ENCODE measurements around the gene FGF21.

The FGF21 gene

DNA sequence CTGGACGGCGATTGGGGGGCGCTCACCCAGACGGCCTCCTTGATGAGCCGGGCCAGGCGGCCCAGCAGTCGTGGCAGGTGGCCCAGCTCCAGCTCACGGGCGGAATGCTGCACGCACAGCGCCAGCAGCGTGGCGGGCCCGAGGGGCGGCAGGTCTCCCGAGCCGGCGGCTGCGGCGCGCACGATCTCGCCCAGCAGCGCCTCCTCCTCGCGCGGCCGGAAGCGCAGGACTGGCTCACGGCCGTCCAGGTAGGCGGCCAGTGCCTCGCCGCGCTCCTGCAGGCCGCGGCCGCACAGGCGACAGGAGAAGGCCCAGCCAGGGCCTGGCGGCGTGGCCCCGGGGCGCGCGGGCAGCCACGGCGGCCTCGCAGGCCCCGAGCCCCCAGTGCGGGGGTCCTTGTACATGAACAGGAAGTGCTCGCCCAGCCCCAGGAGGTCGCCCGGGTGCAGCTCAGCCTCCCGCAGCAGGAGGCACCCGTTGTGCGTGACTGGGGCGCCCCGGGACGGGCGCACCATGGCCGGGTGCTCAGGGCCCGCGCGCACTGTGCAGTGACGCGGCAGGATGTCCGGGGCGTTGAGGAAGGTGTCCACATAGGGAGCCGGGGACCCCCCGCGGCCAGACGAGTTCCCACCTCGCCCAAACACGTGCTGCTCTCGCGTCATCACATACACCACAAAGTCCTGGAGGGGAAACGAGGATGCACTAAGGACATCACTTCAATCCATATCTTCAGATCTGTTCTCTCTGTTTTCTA lies 26.2 kb upstream of the FGF21 start:
- no peak for DNase-seq (ENCODE audit: low read depth in 2 of 2)

DNA sequence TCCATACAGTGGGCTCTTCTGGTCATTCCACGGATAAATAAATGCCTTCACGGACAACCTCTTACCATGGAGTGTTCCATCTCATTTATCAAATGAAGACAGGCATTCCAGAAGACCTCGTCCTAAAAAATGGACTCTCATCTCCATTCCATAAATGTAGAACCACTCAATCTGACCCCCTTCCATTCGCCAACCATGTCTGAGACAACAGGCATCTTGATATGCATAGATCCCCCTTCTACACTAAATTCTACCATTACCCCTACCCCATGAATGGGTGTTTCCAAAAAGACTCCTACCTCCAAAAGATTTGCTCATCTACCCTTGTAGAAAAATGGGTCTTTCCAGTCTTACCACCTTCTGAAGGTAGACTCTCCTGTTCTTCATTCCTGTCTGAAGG lies 23.9 kb upstream of the FGF21 start:
- no peak for DNase-seq (ENCODE audit: low read depth in 2 of 2)

DNA sequence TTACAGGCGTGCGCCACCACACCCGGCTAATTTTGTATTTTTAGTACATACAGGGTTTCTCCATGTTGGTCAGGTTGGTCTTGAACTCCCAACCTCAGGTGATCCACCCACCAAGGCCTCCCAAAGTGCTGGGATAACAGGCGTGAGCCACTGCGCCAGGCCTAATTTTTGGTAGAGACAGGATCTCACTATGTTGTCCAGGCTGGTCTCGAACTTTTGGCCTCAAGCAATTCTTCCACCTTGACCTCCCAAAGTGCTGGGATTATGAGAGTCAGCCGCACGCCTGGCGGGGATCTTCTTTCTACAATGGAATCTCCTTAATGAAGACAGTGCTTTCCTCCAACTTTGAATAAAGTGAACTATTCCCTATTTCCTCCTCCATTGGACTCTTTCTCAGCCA lies 20.7 kb upstream of the FGF21 start:
- DNase-seq (ENCODE audit: low read depth in 2 of 2): no peak

DNA sequence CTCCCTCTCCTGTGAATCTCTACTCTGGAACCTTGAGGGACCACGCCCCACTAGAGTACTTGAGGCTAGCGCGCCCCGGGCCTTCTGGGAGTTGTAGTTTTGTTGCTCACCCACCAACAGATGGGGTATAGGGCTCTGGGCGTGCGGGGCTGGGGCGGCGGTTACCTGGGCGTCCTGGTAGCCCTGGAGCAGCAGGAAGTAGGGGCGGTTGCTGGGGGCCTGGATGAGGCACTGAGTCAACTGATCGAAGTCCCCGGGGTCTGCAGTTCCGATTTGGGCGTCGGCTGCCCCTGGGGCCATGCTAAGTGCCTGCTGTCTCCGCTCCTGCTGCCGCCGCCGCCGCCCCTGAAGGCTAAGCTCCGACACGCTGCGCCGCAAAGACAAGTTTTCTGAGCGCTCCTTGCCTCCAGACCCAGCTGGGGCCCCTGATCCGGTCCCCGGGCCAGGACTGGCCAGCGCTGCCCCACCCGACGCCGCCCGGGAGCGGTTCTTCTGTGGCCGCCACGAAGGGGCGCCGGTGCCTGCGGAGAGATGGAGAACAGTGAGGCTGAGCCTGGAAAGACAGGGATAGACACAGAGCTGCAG lies 20.2 kb upstream of the FGF21 start:
- no peak for DNase-seq (ENCODE audit: low read depth in 2 of 2)

DNA sequence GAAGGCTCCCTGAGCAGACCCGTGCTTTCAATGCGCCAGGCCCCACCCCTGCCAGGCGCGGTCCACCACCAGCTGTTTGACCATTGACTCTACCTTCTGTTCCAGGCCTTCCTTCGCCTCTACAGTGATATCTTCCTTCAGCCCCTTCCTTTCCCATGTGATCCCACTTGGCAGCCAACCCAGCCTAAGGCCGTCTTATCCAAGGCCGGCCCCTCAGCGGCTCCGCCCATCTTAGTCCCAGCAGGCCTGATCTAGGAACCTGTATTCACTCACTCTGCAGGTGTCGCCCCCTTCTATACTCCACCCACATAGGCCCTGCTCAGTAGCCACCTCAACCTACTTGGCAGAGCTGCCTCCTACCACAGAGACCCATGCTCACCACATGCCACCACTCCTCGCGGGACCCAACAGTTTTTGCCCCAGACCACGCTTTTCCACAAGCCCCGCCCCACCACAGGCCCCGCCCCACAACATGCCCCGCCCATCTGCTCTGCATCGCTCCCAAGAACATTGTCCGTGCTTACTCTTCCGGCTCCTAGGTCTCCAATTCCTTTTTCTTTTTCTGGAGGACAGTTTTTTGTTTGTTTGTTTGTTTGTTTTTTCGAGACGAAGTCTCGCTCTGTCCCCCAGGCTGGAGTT lies 17.8 kb upstream of the FGF21 start:
- no peak for DNase-seq (ENCODE audit: low read depth in 2 of 2)

DNA sequence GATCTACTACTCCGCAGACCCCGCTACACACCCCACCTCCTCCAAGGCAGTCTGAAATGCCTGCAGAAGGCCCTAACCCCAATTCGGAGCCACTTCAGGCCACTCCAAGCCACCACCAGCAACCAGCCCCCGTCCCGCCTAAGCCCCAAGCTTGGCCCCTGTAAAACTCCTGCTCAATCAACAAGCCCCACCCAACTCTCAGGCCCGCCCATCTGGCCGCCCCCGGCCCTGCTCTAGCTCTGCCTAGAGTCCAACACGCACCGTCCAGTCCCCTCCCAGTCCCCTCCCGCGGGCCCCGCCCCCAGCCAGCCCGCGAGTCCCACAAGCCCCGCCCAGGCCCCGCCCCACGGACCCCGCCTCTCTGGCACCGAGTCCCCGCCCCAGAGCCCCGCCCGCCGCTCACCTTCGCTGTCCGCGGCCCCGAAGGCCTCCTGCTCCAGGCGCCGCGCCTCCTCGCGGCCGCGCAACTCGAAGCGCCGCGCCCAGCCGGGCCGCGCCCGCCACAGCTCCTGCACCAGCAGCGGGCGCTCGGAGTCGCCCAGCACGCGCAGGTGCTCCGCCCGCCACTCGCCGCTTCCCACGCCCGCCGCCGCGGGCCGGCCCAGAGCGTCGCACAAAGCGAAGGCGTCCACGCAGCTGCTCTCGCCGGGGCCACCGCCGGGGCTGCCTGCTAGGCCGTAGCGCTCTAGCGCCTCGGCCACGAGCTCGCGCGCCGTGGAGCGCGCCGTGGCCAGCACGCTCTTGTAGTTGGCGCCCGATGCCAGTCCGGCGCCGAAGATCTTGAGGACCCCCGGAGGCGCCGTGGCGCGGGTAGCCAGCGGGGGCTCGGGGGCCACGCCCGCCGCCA lies 16.5 kb upstream of the FGF21 start:
- DNase-seq (ENCODE audit: low read depth in 2 of 2): peak; percentile 80 to 95

DNA sequence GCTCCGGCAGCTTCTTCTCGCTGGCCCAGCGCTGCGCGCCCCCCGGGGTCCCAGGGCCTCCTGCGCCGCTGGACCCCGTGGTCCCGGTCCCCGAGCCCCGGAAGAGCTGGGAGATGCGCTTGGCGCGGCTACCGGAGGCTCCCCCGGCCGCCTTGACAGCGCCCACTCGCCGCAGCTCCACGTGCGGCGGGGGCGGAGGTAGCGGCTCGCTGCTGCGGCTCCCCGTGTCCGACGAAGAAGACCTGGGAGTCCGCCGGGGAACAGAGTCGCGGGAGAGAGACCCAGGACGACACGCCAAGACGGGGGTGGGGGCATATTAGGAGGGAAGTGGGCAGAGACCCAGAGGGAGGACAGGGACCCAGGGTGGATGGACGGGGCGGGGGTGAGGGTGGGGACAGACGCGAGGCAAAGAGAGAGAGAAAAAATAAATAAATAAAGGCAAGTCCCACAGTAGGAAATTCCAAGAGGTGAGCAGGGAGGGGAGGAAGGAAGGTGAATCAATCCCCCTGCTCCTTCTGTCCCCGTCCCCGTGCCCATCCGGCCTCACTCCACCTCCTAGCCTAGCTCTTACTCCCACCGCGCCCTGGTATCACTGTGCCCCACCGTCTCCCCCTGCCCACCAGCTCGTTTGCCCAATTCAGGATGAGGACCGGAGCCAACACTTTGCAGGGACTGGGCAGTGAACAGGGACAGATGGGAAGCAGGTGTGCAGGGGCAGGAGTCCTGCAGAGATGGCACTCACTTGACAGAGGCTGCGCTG lies 15.7 kb upstream of the FGF21 start:
- DNase-seq (ENCODE audit: low read depth in 2 of 2): no peak

DNA sequence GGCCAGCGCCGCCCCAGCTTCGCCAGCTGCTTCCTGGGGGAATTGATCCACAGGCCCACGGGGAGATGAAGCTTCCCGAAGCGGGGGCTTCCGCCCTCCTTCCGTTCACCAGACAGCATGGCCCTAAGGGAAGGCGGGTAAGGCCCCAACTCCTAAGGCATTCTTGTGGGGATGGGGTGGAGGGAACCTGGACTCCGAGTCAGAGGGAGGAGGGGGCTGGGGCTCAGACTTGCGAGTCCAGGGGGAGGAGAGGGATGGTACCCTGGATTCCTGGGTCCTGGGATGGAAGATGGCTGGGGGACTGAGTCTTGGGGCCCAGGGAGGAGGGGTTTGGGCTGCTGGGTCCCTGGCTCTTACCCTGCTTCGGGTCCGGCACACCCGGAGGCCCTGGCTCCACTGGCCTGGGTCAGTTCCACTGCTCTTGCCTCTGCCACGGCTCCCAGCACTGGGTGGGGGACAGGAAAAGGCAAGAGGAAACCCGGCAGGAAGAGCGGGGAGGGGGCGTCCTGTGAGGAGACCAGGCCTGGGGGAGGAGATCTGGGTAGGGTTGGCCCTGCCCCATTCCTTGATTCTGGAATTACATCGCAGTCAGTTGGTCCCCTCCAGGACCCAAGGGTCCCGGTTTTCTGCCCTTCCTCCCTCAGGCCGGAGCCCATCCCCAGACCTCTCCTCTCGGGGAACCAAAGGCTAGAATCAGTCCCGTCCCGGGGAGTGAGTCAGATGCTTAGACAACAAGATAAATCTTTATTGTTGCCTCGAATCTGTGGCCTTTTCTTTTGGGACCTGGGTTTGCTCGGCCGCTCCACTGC lies 15.0 kb upstream of the FGF21 start, which contains the start of gene RASIP1:
TSS of gene RASIP1 (minus strand) at position 447 of the 809 bp plus-strand sequence. CDS start at position 119, 328 bp downstream.
- DNase-seq (ENCODE audit: low read depth in 2 of 2): no peak

DNA sequence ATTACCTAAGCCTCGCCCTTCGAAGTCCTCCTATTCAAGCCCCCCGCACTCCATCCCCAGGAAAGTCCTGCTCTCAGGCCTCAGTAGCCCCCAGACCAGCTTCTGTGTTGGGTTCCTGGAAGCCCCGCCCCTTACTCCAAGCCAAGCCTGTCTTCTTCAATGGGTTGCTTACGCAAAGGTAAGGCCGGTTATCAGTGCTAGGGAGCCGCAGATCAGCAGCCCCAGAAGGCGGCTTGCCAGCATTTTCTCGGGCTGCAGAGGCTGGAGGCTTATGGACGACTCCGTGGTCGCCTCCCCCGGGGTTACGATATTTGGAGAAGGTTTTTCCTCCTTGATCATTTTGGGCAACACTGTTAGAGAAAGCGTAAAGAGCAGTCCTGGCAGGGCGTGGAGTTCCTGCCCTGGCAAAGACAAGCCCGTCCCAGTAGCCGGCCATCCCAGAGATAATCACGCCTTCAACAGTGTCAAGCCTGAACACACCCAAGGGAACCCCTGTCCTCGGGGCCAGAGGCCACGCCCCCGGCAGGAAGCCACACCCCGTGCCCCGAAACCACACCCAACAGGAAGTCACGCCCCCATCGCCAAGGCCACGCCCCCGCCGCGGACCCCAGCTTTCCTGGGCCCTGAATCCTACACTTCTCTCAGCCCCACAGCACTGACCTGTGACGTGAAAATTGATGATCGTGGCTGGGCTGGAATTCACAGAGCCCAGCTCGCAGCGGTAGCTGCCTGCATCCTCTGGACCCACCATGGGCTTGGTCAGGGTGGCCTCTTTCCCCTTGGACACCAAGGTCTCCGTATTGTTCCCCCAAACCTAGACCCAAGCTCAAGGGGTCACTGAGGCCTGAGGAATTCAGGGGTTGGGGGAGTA lies 14.0 kb upstream of the FGF21 start:
- DNase-seq (ENCODE audit: low read depth in 2 of 2): no peak

DNA sequence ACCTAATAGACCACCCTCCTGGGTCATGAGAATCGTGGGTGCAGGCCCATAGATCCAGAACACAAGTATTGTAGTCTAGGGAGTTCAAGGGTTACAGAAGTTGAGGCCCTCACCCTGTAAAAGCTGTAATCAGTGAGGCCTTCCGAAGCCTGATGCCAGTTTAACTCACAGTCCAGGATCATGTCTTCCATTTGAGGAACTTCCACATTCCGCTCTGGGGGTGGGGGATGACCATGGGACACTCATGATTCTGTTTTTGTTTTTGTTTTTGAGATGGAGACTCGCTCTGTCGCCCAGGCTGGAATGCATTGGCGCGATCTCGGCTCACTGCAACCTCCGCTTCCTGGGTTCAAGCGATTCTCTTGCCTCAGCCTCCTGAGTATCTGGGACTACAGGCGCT lies 13.2 kb upstream of the FGF21 start:
- DNase-seq (ENCODE audit: low read depth in 2 of 2): no peak

DNA sequence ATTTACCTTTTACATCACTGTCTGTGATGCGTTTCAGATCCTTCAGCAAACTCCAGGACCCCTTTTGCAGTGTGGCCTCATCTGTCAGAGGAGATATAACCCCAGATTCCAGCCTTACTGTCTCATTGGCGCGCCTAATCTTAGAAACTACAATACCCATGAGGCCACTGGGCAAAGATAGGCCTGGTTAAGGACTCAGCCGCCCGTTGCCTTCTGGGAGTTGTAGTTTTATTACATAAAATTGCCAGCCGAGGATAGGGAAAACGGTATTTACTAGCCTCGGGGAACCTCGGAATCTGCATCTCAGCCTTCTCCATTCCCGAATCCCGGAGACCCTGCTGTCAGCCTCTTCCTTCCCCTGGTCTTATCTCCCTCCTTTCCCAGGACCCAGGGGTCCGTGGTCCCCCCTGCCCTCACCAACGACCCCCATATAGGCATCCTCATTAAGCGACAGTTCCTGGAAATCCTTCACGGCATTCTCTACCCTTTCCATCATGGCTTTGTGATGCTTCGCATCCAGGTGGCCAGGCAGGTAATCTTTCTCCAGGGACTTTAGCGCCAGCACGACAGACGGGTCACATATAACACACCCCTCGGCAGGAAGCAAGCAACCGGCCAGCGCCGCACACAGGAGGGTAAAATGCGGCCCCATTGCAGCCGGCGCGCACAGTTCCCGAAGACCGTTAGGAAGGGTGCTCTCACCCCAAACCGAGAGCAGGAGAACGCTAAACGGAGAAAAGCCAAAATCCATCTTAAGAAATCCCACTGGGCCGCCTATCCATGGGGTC lies 9.9 kb upstream of the FGF21 start:
- DNase-seq (ENCODE audit: low read depth in 2 of 2): peak in 1 of 2 experiments; percentile 41

DNA sequence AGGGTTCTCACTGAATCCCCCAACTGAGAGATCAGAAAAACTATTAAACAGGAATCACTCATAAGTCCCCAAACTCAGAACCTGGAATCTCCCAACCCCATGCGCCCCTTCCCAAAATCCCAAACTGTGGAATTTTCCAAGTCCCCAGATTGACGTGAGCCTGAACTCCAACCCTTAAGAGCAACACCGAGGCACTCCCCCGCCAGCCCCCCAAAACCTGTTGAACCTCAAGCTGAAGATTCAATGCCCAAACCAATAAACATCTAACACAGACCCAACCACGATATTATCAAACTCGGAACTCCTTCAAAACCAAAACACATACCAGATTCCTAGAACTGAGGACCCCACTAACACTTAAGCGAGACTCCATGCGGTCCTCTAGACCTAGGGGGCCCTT lies 9.2 kb upstream of the FGF21 start:
- DNase-seq (ENCODE audit: low read depth in 2 of 2): no peak

DNA sequence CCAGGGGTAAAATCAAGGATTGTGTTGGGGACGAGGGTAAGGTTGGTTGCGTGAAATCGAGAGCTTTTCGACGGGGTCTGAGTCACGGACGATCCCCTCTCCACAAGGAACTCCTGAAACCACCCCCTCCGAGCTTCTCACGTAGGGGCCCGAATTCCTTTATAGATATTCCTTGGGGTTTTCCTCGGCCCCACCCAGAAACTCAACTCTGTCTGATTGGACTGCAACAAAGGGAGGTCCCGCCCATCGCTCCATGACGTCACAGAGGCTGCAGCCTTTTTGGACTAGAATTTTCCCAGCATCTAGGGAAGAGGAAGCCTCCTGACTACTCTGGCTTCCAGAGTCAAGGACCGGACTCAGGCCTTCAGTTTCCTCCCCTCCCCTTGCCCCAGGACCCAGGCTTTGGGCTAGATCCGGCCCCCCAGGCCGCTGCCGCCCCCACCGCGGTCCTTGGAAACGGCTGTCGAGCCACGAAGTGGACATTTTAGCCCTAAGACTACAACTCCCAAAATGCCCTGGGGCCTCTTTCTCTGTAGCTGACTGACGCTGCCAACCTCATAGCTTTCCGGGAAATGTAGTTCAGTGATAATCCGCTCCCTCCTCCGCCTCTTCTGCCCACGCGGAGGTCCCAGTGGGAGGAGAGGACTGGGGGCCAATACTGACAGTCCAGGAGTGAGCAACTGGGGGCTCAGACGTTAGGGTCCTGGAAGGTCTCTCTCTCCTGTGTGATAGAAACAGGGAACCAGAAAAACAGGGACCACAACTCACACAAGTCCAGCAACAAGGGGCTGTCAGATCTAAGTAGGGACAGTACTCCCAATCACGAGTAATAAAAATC lies 8.4 kb upstream of the FGF21 start, which contains the start of gene IZUMO1:
TSS of gene IZUMO1 (minus strand) at position 172 of the 838 bp plus-strand sequence. CDS start 1,050 bp downstream, outside the sequence.
- DNase-seq (ENCODE audit: low read depth in 2 of 2): peak in 1 of 2 experiments; percentile 52

DNA sequence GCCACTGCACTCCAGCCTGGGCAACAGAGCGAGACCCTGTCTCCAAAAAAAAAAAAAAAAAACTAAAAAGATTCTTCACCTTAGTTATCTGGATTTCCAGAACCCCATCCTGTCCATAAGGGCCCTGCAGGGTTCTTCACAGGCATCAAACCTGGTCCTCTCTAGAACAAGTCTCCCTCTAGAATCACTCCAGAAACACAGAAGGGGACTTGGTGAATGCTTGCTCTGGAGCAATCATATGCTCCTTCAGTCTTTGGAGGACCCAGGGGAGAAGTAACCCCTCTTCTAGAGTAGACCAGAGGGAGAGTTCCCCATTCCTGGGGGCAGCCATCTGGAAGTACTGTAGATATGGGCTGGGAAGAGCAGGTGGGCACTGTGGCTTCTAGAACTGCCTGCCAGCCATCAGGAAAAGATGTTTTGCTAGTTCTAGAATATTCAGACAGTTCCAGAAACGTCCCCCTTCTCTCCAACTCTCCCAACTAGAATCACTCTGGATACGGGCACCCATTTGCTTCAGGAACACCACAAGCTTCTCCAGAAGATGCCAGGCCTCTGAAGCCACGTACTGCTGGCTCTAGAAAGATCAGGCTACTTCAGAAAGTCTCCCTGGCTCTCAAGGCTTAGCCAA lies 5.6 kb upstream of the FGF21 start:
- no peak for DNase-seq (ENCODE audit: low read depth in 2 of 2)

DNA sequence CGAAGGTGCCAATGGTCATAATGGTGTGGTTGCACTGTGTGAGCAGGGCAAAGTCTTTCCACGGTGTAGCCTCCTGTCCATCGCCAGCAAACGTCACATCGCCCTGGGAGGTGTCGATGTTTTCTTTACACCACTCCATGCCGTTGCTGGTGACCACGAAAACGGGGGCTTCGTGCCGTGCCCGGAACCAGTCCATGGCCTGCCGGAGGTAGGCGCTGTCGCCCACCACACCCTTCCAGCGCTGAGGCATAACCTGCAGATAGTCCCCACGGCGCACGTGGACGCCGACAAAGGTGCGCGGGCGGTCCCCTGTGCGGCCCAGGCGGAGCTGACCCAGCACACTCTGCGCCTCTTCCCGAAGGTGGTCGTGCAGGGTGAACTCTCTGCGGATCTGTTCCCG lies 5.0 kb upstream of the FGF21 start:
- no peak for DNase-seq (ENCODE audit: low read depth in 2 of 2)

DNA sequence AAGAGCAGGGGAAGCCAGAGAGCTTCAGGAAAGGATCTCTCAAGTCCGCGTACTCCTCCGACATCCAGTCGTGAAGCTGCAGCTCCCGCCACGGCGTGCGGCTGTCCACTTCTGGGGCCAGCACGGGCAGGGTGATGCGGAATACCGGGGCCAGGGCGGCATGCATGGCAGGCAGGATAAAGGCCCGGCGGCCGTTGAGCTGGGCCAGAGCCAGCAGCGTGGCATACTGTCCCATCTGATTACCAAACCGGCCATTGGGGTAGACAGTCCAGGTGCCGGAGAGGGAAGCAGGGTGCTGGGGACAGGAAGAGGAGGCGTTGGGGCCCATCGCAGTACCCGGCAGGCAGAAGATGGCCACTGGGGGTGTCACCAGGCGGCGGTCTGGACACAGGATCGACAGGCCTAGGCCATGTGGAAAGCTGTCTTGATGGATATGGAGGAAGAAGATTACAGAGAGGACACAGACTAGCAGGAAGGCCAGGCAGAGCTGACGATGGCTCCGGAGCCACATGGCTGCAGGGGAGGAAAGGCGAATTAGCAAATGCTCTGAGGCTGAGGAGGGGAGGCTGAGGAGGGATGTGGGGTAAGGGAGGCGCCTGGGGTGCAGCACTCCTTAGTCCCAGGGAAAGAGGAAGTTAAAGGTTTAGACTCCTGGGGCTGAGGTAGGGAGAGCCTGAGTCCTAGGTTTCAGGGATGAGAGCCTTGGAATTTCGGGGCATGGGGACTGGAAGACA lies 4.4 kb upstream of the FGF21 start:
- no peak for DNase-seq (ENCODE audit: low read depth in 2 of 2)
